GM21515 (cell line): ENCODE data around the gene EFCAB13.
"Not testable (repeated sequence)": the region's sequence is repeated elsewhere in the genome, so short reads cannot be mapped to it uniquely, and the experiment has no call there.

ENCODE experiments used
- ATAC-seq: cut with Tn5 transposase; IDR thresholded peaks from one replicate; pipeline ENCODE4 v1.9.1; 2021; ENCODE audit not compliant: unreplicated experiment

Gene EFCAB13

DNA sequence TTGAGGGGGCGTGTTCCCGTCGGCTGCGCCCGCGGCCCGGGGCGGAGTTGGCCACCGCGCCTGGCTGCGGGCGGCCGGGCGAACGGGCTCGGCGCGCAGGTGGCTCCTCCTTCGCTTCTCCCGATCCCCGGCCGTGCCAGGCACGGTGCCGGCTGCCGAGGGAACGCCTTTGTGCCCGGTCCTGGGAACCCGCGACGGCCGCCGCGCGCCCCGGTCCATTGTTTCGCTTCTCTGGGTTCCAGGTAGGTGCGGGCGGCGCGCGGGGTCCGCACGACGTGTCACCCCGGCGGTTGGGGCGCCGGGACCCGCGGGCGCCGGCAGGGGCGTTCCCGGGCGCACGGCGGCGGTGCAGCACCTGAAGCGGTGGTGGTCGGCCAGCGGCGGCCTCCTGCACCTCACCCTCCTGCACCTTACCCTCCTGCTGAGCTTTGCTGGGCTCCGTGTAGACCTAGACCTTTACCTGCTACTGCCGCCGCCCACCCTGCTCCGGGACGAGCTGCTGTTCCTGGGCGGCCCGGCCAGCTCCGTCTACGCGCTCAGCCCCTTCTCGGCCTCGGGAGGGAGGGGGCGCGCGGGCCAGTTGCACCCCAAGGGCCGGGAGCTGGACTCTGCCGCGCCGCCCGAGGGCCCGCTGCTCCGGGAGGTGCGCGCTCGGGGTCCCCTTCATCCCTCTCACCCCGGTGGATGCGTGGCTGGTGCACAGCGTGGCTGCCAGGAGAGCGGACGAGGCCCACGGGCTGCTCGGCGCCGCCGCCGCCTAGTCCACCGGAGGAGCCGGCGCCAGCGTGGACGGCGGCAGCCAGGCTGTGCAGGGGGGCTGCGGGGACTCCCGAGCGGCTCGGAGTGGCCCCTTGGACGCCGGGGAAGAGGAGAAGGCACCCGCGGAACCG lies 99.9 kb downstream of the EFCAB13 start:
- no peak for ATAC-seq

DNA sequence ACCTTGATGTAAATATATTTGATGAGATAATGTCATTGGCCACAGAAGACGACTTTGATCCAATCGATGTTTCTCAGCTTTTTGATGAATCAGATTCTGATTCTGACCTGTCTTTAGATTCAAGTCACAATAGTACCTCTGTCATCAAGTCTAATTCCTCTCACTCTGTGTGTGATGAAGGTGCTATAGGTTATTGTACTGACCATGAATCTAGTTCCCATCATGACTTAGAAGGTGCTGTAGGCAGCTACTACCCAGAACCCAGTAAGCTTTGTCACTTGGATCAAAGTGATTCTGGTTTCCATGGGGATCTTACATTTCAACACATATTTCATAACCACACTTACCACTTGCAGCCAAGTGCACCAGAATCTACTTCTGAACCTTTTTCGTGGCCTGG lies 101.5 kb downstream of the EFCAB13 start:
- ATAC-seq: not testable (repeated sequence)

DNA sequence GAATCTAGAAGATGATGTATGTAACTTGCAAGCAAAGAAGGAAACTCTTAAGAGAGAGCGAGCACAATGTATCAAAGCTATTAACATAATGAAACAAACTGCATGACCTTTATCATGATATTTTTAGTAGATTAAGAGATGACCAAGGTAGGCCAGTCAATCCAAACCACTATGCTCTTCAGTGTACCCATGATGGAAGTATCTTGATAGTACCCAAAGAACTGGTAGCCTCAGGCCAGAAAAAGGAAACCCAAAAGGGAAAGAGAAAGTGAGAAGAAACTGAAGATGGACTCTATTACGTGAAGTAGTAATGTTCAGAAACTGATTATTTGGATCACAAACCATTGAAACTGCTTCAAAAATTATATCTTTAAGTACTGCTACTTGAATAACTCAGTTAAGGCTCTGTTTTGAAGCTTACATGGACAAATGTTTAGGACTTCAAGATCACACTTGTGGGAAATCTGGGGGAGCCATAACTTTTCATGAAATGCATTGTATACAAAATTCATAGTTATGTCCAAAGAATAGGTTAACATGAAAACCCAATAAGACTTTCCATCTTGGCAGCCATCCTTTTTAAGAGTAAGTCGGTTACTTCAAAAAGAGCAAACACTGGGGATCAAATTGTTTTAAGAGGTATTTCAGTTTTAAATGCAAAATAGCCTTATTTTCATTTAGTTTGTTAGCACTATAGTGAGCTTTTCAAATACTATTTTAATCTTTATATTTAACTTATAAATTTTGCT lies 102.3 kb downstream of the EFCAB13 start:
- ATAC-seq: not testable (repeated sequence)

DNA sequence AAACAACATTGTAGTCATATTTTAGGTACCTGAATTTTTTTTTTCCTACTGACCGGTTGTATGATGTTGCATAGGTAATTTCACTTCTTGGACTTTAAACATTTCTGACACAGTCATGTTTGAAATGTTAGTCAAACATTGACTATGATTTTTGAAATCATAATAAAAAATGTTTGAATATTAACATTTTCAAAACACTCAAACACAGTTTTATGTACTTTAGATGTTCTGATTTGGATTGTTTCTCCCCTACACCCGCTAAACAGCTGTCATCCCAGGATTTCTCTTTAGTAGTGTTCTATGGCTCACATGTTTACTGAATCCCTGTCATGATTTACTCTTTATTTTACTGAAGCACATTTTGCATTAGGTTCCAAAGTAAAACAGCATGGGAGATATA lies 104.2 kb downstream of the EFCAB13 start:
- ATAC-seq: no peak

DNA sequence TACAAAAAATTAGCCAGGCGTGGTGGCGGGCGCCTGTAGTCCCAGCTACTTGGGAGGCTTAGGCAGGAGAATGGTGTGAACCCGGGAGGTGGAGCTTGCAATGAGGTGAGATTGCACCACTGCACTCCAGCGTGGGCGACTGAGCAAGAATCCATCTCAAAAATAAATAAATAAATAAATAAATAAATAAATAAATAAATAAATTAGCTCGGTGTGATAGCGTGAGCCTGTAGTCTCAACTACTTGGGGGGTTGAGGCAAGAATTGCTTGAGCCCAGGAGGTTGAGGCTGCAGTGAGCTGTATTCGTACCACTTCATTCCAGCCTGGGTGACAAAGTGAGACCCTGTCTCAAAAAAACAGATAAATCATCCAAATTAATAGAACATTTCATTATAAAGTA lies 108.5 kb downstream of the EFCAB13 start:
- not testable (repeated sequence) for ATAC-seq

DNA sequence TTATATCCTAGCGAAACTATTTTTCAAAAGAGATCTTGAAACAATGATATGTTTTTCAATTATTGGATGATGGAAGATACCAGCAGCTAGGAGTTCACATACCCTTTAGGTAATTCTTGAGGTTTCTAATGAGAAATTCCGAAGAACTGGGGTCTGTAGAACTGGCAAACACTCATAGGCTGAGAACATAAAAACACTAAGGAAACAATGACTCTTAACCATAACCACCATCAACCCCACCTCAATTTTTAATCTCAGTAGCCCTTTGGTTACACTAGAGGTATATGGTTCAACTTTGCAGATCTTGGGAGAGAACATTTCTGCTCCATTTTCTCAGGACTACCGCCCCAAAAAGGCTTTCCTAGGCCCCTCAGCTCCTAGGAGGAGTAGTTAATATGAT lies 141.4 kb downstream of the EFCAB13 start:
- ATAC-seq: no peak

DNA sequence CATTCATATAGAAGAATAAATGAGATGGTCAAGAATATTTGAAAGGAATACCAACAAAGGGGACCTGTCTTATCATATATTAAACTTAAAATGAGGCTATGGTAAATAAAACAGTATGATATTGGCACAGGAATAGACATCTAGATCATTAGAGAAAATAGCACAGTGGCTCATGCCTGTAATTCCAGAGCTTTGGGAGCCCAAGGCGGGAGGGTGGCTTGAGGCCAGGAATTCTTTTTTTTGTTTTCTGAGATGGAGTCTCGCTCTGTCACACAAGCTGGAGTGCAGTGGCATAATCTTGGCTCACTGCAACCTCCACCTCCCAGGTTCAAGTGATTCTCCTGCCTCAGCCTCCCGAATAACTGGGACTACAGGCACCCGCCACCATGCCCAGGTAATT lies 143.2 kb downstream of the EFCAB13 start:
- not testable (repeated sequence) for ATAC-seq

DNA sequence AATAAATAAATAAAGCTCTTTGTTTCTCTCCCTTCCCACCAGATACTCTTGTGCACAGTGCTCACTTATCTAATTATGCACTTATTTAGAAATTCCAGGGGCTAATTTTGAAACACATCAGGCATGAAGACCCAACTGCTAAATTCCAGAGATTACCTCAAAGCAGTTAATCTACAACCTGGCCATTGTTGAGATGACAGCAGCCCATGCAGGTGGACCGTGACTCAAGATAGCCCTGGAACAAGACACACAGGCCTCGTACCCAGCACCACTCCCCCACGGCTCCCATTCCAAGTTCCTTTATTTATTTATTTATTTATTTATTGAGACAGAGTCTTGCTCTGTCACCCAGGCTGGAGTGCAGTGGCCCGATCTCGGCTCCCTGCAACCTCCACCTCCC lies 147.1 kb downstream of the EFCAB13 start:
- ATAC-seq: no peak

DNA sequence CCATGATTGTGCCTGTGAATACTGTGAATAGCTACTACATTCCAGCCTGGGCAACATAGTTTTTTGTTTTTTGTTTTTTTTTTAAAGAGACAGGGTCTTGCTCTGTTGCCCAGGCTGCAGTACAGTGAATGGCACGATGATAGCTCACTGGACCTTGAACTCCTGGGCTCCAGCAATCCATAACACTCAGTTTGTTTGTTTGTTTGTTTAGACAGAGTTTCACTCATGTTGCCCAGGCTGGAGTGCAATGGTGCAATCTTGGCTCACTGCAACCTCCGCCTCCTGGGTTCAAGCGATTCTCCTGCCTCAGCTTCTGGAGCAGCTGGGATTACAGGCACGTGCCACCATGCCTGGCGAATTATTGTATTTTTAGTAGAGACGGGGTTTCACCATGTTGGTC lies 148.3 kb downstream of the EFCAB13 start:
- ATAC-seq: not testable (repeated sequence)
